ENCODE data around the gene GATD1. TPM values are rescaled to one million over a fixed set of nuclear protein-coding genes. Genes with fewer than 3 reads are reported as not detected.

GATD1 gene
- polyA plus RNA-seq, 1 donor from 2014 or later, result 146 TPM

DNA sequence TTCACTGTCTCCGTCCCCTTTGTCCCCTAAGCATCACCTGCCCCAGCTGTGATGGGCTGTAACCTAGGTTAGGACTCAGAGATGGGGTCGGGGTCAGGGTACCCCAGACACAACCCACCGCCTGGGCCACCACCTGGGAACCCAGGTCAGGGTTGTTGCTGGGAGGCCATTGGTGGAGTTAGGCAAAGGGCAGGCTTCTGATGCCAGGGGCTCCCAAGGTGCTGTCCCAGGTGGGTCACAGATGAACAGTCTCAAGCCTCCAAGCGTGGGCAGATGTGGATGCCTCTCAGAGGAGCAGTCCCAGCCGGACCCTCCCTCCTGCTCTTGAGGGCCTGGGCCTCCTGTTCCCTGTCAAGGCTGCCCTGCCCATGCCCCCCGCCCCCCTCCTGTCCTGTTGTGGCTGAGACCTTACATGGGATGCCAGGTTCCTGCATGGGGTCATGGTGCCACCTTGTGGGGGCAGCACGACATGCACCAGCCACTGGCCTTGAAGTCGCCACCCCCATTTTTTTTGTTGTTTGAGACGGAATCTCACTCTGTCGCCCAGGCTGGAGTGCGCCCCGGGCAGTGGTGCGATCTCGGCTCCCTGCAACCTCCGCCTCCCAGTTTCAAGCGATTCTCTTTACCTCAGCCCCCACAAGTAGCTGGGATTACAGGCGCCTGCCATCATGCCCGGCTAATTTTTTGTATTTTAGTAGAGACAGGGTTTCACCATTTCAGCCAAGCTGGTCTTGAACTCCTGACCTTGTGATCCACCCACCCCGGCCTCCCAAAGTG is 12.1 kb downstream of the GATD1 start:
- no peaks in the 10 kb centered on the region for H3F3A ChIP-seq (ENCODE audit: insufficient read depth, low read length, poor library complexity, severe bottlenecking)
- H3K36me3 ChIP-seq (ENCODE audit: insufficient read depth, low read length), result no peaks in the 10 kb centered on the region
- no peak overlapping the region for H3K4me2 ChIP-seq (ENCODE audit: low read length)
- H3K4me3 ChIP-seq (ENCODE audit: low read length), result no peak overlapping the region
- no peak overlapping the region for H3K27ac ChIP-seq (ENCODE audit: low read length)
- H3K9me3 ChIP-seq (ENCODE audit: low read length), result no peaks in the 10 kb centered on the region
- no peak overlapping the region for H2AFZ ChIP-seq (ENCODE audit: low read depth, low read length)
- H3K79me2 ChIP-seq (replicated peaks; ENCODE audit: insufficient read depth, low read length), result no peaks in the 10 kb centered on the region
- H3K9ac ChIP-seq (ENCODE audit: low read length), result no peak overlapping the region
- H4K20me1 ChIP-seq (ENCODE audit: insufficient read depth), result no peaks in the 10 kb centered on the region
- TF ChIP-seq RAD21 (conservative IDR thresholded peaks at IDR 0.05), result peak; percentile 63
- TF ChIP-seq POLR2AphosphoS5 (IDR thresholded peaks at IDR 0.05), result no peak
- TF ChIP-seq, protein P1, sequence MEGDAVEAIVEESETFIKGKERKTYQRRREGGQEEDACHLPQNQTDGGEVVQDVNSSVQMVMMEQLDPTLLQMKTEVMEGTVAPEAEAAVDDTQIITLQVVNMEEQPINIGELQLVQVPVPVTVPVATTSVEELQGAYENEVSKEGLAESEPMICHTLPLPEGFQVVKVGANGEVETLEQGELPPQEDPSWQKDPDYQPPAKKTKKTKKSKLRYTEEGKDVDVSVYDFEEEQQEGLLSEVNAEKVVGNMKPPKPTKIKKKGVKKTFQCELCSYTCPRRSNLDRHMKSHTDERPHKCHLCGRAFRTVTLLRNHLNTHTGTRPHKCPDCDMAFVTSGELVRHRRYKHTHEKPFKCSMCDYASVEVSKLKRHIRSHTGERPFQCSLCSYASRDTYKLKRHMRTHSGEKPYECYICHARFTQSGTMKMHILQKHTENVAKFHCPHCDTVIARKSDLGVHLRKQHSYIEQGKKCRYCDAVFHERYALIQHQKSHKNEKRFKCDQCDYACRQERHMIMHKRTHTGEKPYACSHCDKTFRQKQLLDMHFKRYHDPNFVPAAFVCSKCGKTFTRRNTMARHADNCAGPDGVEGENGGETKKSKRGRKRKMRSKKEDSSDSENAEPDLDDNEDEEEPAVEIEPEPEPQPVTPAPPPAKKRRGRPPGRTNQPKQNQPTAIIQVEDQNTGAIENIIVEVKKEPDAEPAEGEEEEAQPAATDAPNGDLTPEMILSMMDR (IDR thresholded peaks at IDR 0.05; ENCODE audit: poor library complexity, severe bottlenecking), result peak; percentile 64
- TF ChIP-seq, protein P2, sequence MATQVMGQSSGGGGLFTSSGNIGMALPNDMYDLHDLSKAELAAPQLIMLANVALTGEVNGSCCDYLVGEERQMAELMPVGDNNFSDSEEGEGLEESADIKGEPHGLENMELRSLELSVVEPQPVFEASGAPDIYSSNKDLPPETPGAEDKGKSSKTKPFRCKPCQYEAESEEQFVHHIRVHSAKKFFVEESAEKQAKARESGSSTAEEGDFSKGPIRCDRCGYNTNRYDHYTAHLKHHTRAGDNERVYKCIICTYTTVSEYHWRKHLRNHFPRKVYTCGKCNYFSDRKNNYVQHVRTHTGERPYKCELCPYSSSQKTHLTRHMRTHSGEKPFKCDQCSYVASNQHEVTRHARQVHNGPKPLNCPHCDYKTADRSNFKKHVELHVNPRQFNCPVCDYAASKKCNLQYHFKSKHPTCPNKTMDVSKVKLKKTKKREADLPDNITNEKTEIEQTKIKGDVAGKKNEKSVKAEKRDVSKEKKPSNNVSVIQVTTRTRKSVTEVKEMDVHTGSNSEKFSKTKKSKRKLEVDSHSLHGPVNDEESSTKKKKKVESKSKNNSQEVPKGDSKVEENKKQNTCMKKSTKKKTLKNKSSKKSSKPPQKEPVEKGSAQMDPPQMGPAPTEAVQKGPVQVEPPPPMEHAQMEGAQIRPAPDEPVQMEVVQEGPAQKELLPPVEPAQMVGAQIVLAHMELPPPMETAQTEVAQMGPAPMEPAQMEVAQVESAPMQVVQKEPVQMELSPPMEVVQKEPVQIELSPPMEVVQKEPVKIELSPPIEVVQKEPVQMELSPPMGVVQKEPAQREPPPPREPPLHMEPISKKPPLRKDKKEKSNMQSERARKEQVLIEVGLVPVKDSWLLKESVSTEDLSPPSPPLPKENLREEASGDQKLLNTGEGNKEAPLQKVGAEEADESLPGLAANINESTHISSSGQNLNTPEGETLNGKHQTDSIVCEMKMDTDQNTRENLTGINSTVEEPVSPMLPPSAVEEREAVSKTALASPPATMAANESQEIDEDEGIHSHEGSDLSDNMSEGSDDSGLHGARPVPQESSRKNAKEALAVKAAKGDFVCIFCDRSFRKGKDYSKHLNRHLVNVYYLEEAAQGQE (IDR thresholded peaks at IDR 0.05; ENCODE audit: borderline replicate concordance), result no peak
- TF ChIP-seq SMC3 (conservative IDR thresholded peaks at IDR 0.05; ENCODE audit: poor library complexity), result peak; percentile 49
- TF ChIP-seq EP300 (conservative IDR thresholded peaks at IDR 0.05; ENCODE audit: poor library complexity, severe bottlenecking), result no peak
- no peak for TF ChIP-seq MXI1 (conservative IDR thresholded peaks at IDR 0.05; ENCODE audit: poor library complexity, severe bottlenecking)
- no peak for TF ChIP-seq EZH2 (IDR thresholded peaks at IDR 0.05; ENCODE audit: borderline replicate concordance, insufficient read depth, low read length, poor library complexity, severe bottlenecking)
- no peaks in the 10 kb centered on the region for H3K9me2 ChIP-seq (ENCODE audit: insufficient read depth, low read length)
- no peaks in the 10 kb centered on the region for H3K27me3 ChIP-seq (ENCODE audit: insufficient read depth, low read depth, low read length)

DNA sequence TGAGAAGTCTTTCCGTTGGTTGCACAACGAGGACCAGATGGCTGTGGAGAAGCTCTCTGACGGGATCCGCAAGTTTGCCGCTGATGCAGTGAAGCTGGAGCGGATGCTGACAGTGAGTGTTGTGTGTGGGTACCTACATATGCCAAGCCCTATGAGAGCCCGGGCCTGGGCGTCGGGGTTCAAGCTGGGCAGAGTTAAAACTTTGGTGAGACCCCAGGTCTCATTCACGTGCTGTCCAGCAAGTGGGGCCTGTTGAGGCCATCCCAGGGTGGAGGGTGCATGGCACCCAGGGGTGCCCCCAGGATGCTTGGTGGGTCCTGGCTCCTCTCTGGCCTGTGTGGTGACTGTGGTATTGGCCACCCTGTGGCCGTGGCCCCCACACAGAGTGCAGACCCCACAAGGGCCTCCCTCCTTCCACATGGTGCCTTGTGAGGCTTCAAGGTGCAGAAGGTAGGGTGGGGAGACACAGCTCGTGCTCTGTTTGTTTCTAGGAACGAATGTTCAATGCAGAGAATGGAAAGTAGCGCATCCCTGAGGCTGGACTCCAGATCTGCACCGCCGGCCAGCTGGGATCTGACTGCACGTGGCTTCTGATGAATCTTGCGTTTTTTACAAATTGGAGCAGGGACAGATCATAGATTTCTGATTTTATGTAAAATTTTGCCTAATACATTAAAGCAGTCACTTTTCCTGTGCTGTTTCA is 12.8 kb downstream of the GATD1 start:
- Histone ChIP-seq H2AFZ (ENCODE audit: low read depth, low read length) (no peak overlapping the region), H3K9ac (ENCODE audit: low read length) (no peak overlapping the region), H3K4me2 (ENCODE audit: low read length) (no peak overlapping the region), H3K27ac (ENCODE audit: low read length) (no peak overlapping the region), H3K36me3 (ENCODE audit: insufficient read depth, low read length) (no peaks in the 10 kb centered on the region), H3K27me3 (ENCODE audit: insufficient read depth, low read depth, low read length) (no peaks in the 10 kb centered on the region), H3K4me3 (ENCODE audit: low read length) (no peak overlapping the region), H4K20me1 (ENCODE audit: insufficient read depth) (no peaks in the 10 kb centered on the region), H3K9me3 (ENCODE audit: low read length) (no peaks in the 10 kb centered on the region), H3K79me2 (replicated peaks; ENCODE audit: insufficient read depth, low read length) (no peaks in the 10 kb centered on the region), H3F3A (ENCODE audit: insufficient read depth, low read length, poor library complexity, severe bottlenecking) (no peaks in the 10 kb centered on the region), H3K9me2 (ENCODE audit: insufficient read depth, low read length) (no peaks in the 10 kb centered on the region)
- no peak for TF ChIP-seq EP300 (conservative IDR thresholded peaks at IDR 0.05; ENCODE audit: poor library complexity, severe bottlenecking)
- no peak for TF ChIP-seq EZH2 (IDR thresholded peaks at IDR 0.05; ENCODE audit: borderline replicate concordance, insufficient read depth, low read length, poor library complexity, severe bottlenecking)
- TF ChIP-seq, protein P1 (IDR thresholded peaks at IDR 0.05; ENCODE audit: poor library complexity, severe bottlenecking), result no peak
- no peak for TF ChIP-seq MXI1 (conservative IDR thresholded peaks at IDR 0.05; ENCODE audit: poor library complexity, severe bottlenecking)
- no peak for TF ChIP-seq RAD21 (conservative IDR thresholded peaks at IDR 0.05)
- TF ChIP-seq, protein P2 (IDR thresholded peaks at IDR 0.05; ENCODE audit: borderline replicate concordance), result no peak
- no peak for TF ChIP-seq POLR2AphosphoS5 (IDR thresholded peaks at IDR 0.05)
- no peak for TF ChIP-seq SMC3 (conservative IDR thresholded peaks at IDR 0.05; ENCODE audit: poor library complexity)
- TF ChIP-seq TAF1 (IDR thresholded peaks at IDR 0.05; ENCODE audit: low read depth), result no peak

All from neural cell (in vitro differentiated cells).